CD4-positive, alpha-beta T cell treated with Interleukin-17A for 4 hours (primary cell): Measurements from ENCODE around the gene INAFM2.
A peak's percentile ranks its signal among the peaks of the same experiment; 100 is the strongest.

Experiments
- DNase-seq: peaks from one replicate; pipeline ENCODE4 v3.0.0-alpha.2; 2020; ENCODE audit warnings: mixed read lengths

The INAFM2 gene

GRCh38 chr15:40307421-40308211, 15.9 kb upstream of the INAFM2 start, which contains the start of gene PLCB2:
TSS of gene PLCB2 (minus strand) at chr15:40307935. CDS start at chr15:40307672, 263 bp downstream.
- peak; percentile 78 for DNase-seq

- no peak for DNase-seq
These were observed 14.1 kb upstream of the INAFM2 start for GRCh38 chr15:40309344-40309862.

GRCh38 chr15:40310001-40310959, 13.2 kb upstream of the INAFM2 start:
- DNase-seq, result peak; percentile 79

DNA sequence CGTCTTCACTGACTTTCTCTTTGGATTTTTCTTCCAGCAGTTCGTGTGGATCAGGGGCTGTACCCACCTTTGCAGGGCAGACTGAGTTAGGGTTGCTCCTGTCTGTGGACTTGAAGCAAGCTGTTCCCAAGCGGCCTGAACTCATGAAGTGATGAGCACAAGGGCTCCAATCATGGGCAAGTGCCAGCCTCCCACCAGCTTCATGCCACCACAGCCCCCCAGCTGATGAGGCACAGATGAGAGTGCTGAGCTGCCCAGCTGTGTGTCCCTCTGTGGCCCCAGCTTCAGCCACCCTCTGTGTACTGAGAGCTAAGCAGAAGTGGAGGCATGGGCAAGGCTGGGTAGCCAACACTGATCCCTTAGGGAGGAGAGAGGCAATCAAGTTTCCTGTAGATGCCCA, 12.5 kb upstream of the INAFM2 start:
- no peak for DNase-seq

- DNase-seq, result no peak
These were observed 10.9 kb upstream of the INAFM2 start for GRCh38 chr15:40312370-40313158.

DNA sequence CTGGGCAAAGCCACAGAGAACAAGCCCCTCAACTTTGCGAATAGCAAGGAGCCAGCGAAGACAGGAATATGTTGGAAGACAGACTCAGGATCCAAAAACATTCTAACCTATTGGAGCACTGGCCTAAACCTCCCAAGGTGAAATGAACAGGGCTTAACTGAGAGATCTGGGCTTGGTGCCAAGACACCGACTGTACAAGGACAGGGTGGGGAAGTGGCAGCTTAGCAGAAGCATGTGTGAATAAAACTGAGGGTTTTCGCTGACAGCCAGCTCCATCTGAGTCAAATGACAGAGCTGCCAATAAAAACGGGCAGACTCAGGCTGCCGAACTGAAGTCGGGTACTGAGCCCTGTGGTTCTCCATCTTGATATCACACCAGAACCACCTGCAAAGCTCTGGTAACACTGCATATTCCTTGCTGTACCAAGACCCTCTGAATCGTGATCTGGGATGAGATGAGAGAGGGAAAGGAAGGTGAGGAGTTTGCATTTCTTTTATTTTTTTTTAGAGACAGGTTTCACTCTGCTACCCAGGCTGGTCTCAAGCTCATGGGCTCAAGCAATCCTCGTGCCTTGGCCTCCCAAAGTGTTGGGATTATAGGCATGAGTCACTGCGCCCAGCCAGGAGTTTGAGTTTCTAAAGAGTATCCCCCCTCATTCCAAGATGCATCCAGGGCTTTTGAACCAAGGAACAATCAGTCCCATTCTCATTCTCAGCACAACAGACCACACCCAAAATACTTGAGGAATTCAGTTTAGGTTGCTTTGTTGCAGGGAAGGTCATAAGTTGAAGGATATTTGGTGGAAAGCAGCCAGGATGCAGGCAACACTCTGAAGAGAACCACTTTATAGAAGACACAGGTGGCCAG, 9.7 kb upstream of the INAFM2 start:
- DNase-seq, result peak; percentile 72

- no peak for DNase-seq
These were observed 8.7 kb upstream of the INAFM2 start for GRCh38 chr15:40314723-40315276.

DNA sequence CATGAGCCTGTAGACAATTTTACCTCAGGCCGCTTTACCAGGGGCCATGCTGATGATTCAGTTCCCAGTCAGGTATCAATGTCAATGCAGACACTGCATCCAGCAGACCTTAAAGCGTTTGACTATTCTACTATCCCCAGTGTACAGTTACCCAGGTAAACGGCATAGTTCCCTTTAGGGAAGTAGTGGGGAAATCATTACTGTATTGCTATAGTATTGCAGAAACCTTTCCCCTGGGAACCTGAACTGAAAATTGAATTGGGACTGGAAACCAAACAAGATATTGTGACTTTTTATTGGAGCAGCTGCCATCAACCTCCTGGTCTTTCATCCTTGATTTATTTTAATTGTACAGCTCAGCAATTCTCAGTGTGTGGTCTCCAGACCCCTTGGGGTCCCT, 6.6 kb upstream of the INAFM2 start:
- DNase-seq, result no peak

GRCh38 chr15:40317580-40317979, 5.9 kb upstream of the INAFM2 start:
- no peak for DNase-seq

GRCh38 chr15:40320409-40320808, 3.1 kb upstream of the INAFM2 start:
- no peak for DNase-seq

DNA sequence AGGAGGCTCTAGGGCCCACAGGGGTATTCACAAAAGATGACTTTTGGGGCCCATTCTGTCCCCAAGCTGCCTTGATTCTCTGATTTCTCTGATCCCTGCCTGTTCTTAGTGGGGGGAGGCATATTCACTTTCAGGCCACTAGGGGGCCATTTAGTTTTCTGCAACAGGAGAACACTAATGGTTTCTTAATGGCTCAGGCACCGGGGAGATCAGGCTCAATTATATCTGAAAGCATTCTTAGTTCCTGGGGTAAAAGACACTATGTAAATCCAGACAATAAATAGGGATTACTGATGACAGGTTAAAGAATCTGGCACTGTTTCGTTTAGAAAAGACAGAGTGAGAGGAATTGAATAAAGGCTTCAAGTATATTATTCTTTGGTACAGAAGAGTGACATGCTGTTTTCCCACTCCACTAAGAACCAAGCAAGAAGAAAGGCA, 2.5 kb upstream of the INAFM2 start:
- DNase-seq, result peak; percentile 68

DNA sequence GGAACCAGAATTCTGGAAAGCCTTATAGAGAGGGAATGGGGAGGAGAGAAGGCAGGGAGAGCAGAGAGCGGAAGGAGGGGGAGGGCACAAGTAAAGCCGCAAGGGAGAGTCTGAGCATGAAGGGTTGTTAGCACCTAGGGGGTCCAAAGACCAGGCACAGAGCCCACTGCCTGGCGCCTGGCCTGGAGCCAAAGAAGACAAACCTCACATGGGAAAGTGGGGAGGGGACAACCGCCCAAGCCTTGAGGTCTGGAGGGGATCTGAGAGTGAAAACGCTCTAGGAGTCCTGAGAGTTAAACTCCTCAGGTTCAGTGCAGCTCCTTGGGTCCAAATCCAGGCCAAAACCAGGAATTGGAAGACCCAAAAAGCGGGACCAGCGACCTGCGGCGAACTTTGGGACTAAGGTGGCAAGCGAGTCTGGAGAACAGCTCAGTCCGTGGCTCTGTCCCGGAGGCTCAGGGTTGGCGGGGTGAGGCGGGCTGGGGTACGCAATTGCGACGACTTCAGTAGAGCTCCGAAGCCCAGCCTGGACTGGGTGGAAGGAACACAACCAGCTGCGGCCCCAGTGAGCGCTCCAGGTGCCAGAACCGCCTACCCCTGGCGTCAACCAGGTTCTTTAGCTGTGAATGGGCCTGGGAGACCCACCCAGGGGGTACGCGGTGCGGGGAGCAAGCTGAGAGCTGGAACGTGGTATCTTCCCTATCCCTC, 807 bp upstream of the INAFM2 start:
- DNase-seq, result no peak

DNA sequence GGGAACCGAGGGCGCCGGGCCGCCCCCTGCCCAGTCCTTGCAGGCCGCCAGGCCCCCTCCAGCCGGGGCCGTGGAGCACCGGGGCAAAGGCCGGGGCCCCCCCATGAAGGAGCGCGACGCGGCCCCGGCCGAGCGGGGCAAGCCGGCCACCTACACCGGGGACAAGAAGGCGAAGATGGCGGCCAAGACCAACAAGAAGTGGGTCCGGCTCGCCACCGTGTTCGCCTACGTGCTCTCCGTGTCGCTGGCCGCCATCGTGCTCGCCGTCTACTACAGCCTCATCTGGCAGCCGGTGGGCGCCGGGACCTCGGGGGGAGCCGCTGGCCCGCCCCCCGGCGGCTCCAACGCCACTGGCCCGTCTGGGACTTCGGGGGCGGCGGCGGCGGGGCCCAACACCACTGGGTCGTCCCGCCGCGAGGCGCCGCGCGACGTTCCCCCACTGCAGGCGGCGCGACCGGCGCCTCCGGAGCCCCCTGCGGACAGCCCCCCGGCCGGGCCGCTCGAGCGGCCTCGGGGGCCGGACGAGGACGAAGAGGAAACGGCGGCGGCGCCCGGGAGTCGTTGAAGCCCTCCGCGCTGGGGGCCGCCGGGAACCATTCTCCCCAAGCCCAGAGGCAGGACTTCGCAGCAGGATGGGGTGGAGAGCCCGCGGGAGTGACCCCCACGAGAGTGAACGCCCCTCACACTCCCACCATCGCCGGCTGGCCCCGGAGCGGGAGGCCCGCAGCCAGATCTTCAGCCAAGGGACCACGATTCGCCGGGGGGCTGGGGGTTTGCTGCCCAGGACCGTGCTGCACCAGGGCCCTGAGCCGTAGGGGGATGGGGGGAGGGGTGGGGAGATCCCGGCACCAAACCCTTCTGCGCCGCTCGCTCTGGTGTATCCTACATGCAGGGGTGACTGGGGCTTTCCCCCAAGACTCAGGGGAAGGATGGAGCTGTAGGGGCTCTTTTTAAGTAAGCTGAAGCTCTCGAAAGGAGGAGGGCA, 753 bp downstream of the INAFM2 start:
- peak; percentile 40 for DNase-seq

DNA sequence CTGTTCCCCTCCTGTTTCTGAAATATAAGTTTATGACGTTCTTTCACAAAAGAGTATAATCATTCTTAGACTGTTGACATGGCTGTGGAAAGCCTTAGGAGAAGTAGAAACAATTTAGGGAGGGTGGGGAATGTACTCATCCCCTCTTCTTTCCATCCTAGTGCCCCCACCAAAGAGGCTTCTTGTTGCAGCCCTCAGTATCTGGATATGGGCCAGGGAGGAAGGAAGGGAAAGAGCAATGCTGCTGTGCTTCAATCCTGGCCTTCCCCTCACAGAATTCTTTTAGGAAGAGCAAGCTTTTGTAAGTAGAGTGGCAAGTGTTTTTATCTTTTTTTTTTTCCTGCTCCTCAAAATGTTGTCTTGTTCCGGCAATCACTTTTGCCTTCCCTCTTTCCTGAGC, 1.7 kb downstream of the INAFM2 start:
- DNase-seq, result no peak

DNA sequence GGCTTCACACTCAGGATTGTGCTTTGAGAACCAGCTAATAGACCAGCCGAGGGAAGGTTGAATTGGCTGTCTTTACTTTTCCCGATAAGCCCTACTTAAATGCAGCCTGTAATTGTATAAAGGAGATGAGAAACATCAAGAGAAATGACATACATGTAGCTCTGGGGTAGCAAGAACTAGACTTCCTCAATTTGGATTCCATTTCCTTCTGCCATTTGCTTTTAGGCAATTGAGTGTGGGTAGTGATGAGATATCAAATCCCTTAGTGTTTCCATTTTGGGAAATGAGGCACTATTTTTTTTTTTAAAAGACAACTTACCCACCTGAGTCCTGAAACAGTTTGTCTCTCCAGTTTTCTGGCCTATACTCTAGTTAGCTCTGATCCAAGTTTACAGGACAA, 2.2 kb downstream of the INAFM2 start:
- no peak for DNase-seq

GRCh38 chr15:40327457-40327856, 4.0 kb downstream of the INAFM2 start:
- no peak for DNase-seq

GRCh38 chr15:40328176-40328575, 4.7 kb downstream of the INAFM2 start:
- DNase-seq, result no peak

GRCh38 chr15:40328751-40329150, 5.3 kb downstream of the INAFM2 start:
- DNase-seq, result no peak

DNA sequence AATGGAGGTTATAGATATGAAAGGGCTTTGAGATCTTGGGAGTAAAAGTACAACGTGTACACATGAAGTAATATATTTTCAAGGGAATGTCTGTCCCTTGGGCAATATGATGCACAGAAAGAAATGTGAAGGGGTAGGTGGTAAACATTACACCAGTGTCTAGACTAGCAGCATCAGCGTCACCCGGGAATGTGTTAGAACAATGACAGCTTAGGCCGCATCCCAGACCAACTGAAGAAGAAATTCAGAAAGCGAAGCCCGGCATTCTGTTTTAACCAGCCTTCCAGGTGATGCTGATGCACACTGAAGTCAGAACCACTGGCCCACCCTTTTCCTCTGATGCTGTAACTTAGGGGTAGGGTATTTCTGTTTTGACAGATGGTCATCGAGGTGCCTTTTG, 6.3 kb downstream of the INAFM2 start:
- no peak for DNase-seq
